NCI-H128 (cell line): ENCODE data around the gene ZNF74.
"Not testable (repeated sequence)": the region's sequence is repeated elsewhere in the genome, so short reads cannot be mapped to it uniquely, and the experiment has no call there.

Source experiments
- DNase-seq: peaks from one replicate; lab custom pipeline; 2025; ENCODE audit not compliant: unreplicated experiment; lab: John Stamatoyannopoulos, UW

Gene ZNF74

GRCh38 chr22:20441631-20442484, 47.9 kb downstream of the ZNF74 start:
- no peak for DNase-seq

- no peak for DNase-seq
These were observed 48.7 kb downstream of the ZNF74 start for GRCh38 chr22:20442485-20443284.

- no peak for DNase-seq
These were observed 50.4 kb downstream of the ZNF74 start for GRCh38 chr22:20444325-20444724.

GRCh38 chr22:20446383-20446970, 52.5 kb downstream of the ZNF74 start:
- DNase-seq: no peak

- no peak for DNase-seq
These were observed 54.7 kb downstream of the ZNF74 start for GRCh38 chr22:20448630-20449029.

GRCh38 chr22:20449819-20450550, 56.0 kb downstream of the ZNF74 start:
- no peak for DNase-seq

- DNase-seq: no peak
These were observed 56.6 kb downstream of the ZNF74 start for GRCh38 chr22:20450551-20450906.

GRCh38 chr22:20451129-20451778, 57.3 kb downstream of the ZNF74 start:
- not testable (repeated sequence) for DNase-seq

- no peak for DNase-seq
These were observed 58.0 kb downstream of the ZNF74 start for GRCh38 chr22:20451920-20452319.

- no peak for DNase-seq
These were observed 59.3 kb downstream of the ZNF74 start for GRCh38 chr22:20453222-20453621.

GRCh38 chr22:20455709-20456063, 61.7 kb downstream of the ZNF74 start:
- no peak for DNase-seq

GRCh38 chr22:20456064-20456721, 62.2 kb downstream of the ZNF74 start:
- peak; percentile 27 for DNase-seq

- no peak for DNase-seq
These were observed 62.7 kb downstream of the ZNF74 start for GRCh38 chr22:20456722-20457076.

- DNase-seq: no peak
These were observed 63.7 kb downstream of the ZNF74 start for GRCh38 chr22:20457506-20458240.
